Uterus (tissue), 2 donors: Measurements from ENCODE around the gene ZDHHC8.

ENCODE experiments used
- POLR2A ChIP-seq, 2 donors: fragments of 450-650 bp; IDR thresholded peaks; one replicate each; pipeline ENCODE4 v1.6.1; 2016; ENCODE audit warnings: antibody characterized with exemption in 2 of 2, mild to moderate bottlenecking in 1 of 2, moderate library complexity in 1 of 2
- TF ChIP-seq, protein P1 (sequence below), 4 experiments: fragments of 200-600 bp in 2 of 4; fragments of 450-650 bp in 2 of 4; sonication (generic) in 2 of 4; IDR thresholded peaks; one replicate each; pipeline ENCODE4 v1.5.1; 2016 to 2019; ENCODE audit warnings: antibody characterized with exemption in 4 of 4, mild to moderate bottlenecking in 2 of 4, moderate library complexity in 1 of 4

DNA sequence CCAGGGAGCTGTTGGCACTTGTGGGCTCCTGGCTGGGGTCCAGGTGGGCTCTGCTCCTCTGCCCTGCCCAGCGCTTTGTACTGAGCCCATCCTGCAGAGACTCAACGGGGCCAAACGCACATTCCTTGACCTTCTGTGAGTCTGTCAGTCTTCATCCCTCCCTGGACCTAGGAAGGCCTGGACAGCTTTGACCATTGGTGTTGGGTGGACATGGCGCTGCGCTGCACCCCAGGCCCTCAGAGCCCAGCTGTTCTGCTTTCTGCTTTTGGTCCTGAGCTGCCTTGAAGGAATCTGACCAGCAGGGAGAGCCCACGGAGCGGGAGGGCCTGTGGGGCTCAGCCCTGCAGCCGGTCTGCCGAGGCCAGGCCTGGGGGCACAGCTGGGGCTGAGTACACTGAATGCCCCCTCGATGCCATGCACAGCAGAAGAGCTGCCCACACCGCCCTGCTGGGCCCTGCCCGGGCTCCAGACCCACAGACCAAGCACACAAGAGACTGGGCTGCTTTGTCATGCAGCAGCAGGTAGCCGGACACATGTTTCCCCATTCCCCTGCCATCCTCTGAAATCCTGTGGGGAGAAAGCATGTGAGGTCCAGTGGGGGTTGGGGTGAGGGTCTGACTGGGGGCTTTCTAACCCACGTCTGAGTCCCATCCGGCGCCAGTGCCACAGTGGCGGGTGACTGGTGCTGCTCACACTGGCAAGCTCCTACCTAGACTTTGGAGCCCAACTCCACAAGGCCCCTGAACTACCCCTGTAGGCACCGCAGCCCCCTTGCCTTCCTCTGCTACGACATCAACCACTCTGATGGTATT, 43.4 kb downstream of the ZDHHC8 start:
- TF ChIP-seq, protein P1, sequence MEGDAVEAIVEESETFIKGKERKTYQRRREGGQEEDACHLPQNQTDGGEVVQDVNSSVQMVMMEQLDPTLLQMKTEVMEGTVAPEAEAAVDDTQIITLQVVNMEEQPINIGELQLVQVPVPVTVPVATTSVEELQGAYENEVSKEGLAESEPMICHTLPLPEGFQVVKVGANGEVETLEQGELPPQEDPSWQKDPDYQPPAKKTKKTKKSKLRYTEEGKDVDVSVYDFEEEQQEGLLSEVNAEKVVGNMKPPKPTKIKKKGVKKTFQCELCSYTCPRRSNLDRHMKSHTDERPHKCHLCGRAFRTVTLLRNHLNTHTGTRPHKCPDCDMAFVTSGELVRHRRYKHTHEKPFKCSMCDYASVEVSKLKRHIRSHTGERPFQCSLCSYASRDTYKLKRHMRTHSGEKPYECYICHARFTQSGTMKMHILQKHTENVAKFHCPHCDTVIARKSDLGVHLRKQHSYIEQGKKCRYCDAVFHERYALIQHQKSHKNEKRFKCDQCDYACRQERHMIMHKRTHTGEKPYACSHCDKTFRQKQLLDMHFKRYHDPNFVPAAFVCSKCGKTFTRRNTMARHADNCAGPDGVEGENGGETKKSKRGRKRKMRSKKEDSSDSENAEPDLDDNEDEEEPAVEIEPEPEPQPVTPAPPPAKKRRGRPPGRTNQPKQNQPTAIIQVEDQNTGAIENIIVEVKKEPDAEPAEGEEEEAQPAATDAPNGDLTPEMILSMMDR (IDR thresholded peaks at IDR 0.05): peak in 1 of 4 experiments; percentile 29
- no peak for TF ChIP-seq POLR2A (IDR thresholded peaks at IDR 0.05)
